HCT116 (cell line): ENCODE measurements around the gene KRTAP22-1.

ENCODE experiments used
- CBX3 ChIP-seq: IDR thresholded peaks from 2 replicates; pipeline ENCODE4 v1.6.1; 2012; ENCODE audit warnings: low read depth
- EGR1 ChIP-seq: IDR thresholded peaks from 2 replicates; pipeline ENCODE4 v1.6.1; 2012; ENCODE audit warnings: low read depth
- EZH2 ChIP-seq: fragments of 200-600 bp; sonication (generic); IDR thresholded peaks from 2 replicates; pipeline ENCODE4 v1.6.1; 2017; ENCODE audit warnings: antibody characterized with exemption, mixed run types
- POLR2A ChIP-seq: IDR thresholded peaks from 2 replicates; pipeline ENCODE4 v1.7.0; 2011; ENCODE audit warnings: borderline replicate concordance; ENCODE audit not compliant: insufficient read depth, insufficient read length; ENCODE audit errors: extremely low read depth
- POLR2AphosphoS5 ChIP-seq: IDR thresholded peaks from 2 replicates; pipeline ENCODE4 v1.6.1; 2011; ENCODE audit warnings: mild to moderate bottlenecking, low read depth, low read length, moderate library complexity
- TCF7L2 ChIP-seq: IDR thresholded peaks from 2 replicates; pipeline ENCODE4 v1.7.0; 2011; ENCODE audit warnings: borderline replicate concordance, inconsistent platforms; ENCODE audit not compliant: insufficient read depth, insufficient read length; ENCODE audit errors: extremely low read depth
- YY1 ChIP-seq: IDR thresholded peaks from 2 replicates; pipeline ENCODE4 v1.6.1; 2011; ENCODE audit warnings: low read length, low read depth, moderate library complexity, mild to moderate bottlenecking; ENCODE audit not compliant: insufficient replicate concordance; ENCODE audit errors: extremely low read depth
- ZFX ChIP-seq: fragments of 450-650 bp; IDR thresholded peaks from 2 replicates; pipeline ENCODE4 v1.6.1; 2017
- ZNF274 ChIP-seq: fragments of 200-500 bp; sonication (Bioruptor generic); IDR thresholded peaks from 2 replicates; pipeline ENCODE4 v1.6.1; 2014; ENCODE audit warnings: mild to moderate bottlenecking, low read depth, low read length, inconsistent platforms
- TF ChIP-seq, protein P1 (sequence below): IDR thresholded peaks from 2 replicates; pipeline ENCODE4 v1.6.1; 2012
- TF ChIP-seq, protein P2 (sequence below), 3 experiments: fragments of 200-600 bp in 1 of 3; sonication (generic) in 1 of 3; IDR thresholded peaks in 2 of 3; conservative IDR thresholded peaks in 1 of 3; 2 replicates each; pipeline ENCODE4 v1.5.1; 2012 to 2017; ENCODE audit warnings: low read depth in 2 of 3, low read length in 2 of 3, antibody characterized with exemption in 1 of 3, borderline replicate concordance in 1 of 3, control low read depth in 1 of 3, mild to moderate bottlenecking in 1 of 3, mixed read lengths in 1 of 3, mixed run types in 1 of 3, moderate library complexity in 1 of 3; ENCODE audit not compliant: insufficient read depth in 1 of 3
- TF ChIP-seq, protein P3 (sequence below): IDR thresholded peaks from 2 replicates; pipeline ENCODE4 v1.6.1; 2012; ENCODE audit warnings: low read depth

DNA sequence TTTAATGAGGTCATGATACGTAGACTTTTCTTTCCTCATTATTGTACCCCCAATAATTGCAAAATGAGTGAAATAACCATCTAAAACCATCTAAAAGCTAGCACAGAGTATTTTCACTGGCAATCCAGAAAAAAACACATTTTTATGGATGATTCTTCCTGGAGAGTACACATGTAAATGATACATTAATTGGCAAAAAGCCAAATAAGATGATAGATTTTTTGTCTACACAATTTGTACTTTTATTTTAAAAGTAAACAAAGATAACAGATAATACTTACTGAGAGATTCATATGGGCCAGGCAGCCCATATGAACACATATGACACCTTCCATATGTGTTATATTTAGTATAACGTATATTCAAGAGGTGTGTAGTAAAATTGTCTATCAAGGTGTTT is 37.3 kb upstream of the KRTAP22-1 start:
- no peak for TF ChIP-seq POLR2A
- TF ChIP-seq, protein P1, sequence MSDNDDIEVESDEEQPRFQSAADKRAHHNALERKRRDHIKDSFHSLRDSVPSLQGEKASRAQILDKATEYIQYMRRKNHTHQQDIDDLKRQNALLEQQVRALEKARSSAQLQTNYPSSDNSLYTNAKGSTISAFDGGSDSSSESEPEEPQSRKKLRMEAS: no peak
- TF ChIP-seq, protein P2, sequence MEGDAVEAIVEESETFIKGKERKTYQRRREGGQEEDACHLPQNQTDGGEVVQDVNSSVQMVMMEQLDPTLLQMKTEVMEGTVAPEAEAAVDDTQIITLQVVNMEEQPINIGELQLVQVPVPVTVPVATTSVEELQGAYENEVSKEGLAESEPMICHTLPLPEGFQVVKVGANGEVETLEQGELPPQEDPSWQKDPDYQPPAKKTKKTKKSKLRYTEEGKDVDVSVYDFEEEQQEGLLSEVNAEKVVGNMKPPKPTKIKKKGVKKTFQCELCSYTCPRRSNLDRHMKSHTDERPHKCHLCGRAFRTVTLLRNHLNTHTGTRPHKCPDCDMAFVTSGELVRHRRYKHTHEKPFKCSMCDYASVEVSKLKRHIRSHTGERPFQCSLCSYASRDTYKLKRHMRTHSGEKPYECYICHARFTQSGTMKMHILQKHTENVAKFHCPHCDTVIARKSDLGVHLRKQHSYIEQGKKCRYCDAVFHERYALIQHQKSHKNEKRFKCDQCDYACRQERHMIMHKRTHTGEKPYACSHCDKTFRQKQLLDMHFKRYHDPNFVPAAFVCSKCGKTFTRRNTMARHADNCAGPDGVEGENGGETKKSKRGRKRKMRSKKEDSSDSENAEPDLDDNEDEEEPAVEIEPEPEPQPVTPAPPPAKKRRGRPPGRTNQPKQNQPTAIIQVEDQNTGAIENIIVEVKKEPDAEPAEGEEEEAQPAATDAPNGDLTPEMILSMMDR (IDR thresholded peaks at IDR 0.05 in 2 of 3, conservative IDR thresholded peaks at IDR 0.05 in 1 of 3; ENCODE audit: borderline replicate concordance in 1 of 3, insufficient read depth in 1 of 3, low read depth in 2 of 3, low read length in 2 of 3): no peak
- TF ChIP-seq YY1: no peak
- TF ChIP-seq ZNF274: no peak
- no peak for TF ChIP-seq EZH2
- no peak for TF ChIP-seq ZFX
- TF ChIP-seq POLR2AphosphoS5: no peak
- TF ChIP-seq EGR1: no peak
- no peak for TF ChIP-seq TCF7L2
- no peak for TF ChIP-seq CBX3
- TF ChIP-seq, protein P3, sequence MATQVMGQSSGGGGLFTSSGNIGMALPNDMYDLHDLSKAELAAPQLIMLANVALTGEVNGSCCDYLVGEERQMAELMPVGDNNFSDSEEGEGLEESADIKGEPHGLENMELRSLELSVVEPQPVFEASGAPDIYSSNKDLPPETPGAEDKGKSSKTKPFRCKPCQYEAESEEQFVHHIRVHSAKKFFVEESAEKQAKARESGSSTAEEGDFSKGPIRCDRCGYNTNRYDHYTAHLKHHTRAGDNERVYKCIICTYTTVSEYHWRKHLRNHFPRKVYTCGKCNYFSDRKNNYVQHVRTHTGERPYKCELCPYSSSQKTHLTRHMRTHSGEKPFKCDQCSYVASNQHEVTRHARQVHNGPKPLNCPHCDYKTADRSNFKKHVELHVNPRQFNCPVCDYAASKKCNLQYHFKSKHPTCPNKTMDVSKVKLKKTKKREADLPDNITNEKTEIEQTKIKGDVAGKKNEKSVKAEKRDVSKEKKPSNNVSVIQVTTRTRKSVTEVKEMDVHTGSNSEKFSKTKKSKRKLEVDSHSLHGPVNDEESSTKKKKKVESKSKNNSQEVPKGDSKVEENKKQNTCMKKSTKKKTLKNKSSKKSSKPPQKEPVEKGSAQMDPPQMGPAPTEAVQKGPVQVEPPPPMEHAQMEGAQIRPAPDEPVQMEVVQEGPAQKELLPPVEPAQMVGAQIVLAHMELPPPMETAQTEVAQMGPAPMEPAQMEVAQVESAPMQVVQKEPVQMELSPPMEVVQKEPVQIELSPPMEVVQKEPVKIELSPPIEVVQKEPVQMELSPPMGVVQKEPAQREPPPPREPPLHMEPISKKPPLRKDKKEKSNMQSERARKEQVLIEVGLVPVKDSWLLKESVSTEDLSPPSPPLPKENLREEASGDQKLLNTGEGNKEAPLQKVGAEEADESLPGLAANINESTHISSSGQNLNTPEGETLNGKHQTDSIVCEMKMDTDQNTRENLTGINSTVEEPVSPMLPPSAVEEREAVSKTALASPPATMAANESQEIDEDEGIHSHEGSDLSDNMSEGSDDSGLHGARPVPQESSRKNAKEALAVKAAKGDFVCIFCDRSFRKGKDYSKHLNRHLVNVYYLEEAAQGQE: no peak
